ENCODE results near the gene CDK6.

The CDK6 gene

DNA sequence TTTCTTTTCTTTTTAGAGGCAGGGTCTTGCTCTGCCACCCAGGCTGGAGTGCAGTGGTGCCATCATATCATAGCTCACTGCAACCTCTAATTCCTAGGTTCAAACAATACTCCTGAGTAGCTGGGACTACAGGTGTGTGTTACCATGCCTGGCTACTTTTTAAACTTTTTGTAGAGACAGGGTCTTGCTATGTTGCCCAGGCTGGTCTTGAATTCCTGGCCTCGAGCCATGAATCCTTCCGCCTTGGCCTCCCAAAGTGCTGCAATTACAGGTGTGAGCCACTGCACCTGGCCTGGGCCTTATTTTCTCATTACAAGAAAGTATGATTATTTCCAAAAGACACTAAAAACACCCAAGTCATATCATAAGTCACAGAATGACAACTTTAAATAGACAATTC lies 106.6 kb downstream of the CDK6 start:
- FAIRE-seq (no peak), DNase-seq (ENCODE audit: insufficient read length, low spot score) (no peak)
- TF ChIP-seq CTCF (IDR thresholded peaks at IDR 0.05; ENCODE audit: insufficient read depth, missing control alignments) = no peak

- TF ChIP-seq CTCF (IDR thresholded peaks at IDR 0.05; ENCODE audit: insufficient read depth, missing control alignments) = no peak
- DNase-seq (ENCODE audit: insufficient read length, low spot score) (no peak), FAIRE-seq (no peak)
These were observed 107.2 kb downstream of the CDK6 start for GRCh38 chr7:92729172-92729571.

GRCh38 chr7:92727755-92728154 lies 108.6 kb downstream of the CDK6 start:
- TF ChIP-seq CTCF (IDR thresholded peaks at IDR 0.05; ENCODE audit: insufficient read depth, missing control alignments) = no peak
- DNase-seq (ENCODE audit: insufficient read length, low spot score) (no peak), FAIRE-seq (no peak)

GRCh38 chr7:92725161-92725925 lies 111.0 kb downstream of the CDK6 start:
- DNase-seq (ENCODE audit: insufficient read length, low spot score) (no peak), FAIRE-seq (no peak)
- TF ChIP-seq CTCF (IDR thresholded peaks at IDR 0.05; ENCODE audit: insufficient read depth, missing control alignments) = no peak

DNA sequence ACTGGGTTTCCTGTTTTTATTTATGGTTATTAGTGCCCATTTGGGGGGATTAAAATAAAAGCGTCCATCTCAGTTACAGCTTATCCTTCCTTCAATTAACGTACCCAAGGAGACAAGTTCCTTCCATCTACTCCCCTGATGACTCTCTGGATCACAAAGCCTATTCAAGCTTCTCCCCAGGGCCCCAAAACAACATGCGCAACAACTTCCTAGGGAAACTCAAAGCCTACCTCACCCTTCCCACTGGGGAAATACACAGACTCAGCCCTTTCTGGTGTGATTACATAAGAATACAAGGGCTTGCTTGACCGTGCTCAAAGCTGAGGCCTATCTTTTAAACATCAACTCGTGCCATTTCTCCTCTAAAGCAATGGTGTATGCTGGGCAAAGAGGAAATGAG lies 112.4 kb downstream of the CDK6 start:
- TF ChIP-seq CTCF (IDR thresholded peaks at IDR 0.05; ENCODE audit: insufficient read depth, missing control alignments) = no peak
- no peak for DNase-seq (ENCODE audit: insufficient read length, low spot score)
- FAIRE-seq = no peak

DNA sequence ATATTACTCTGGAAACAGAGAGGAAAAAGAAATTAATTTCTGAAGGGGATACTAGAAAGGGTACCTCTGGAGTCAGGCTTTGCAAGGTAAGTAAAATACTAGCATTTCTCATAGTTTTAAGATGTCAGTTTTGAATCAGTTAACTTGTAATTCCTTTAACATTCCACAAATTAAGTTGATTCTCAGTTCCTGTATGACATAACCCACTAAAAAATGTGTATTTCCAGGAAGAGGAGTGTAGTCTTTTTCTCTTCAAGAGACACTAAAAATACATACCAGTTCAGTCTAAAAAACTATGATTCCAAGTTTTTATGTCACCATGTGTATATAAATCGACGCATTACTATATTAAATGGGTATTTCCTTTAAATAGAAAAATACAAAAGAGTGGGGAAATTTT lies 113.2 kb downstream of the CDK6 start:
- no peak for TF ChIP-seq CTCF (IDR thresholded peaks at IDR 0.05; ENCODE audit: insufficient read depth, missing control alignments)
- DNase-seq (ENCODE audit: insufficient read length, low spot score) = no peak
- FAIRE-seq = no peak

DNA sequence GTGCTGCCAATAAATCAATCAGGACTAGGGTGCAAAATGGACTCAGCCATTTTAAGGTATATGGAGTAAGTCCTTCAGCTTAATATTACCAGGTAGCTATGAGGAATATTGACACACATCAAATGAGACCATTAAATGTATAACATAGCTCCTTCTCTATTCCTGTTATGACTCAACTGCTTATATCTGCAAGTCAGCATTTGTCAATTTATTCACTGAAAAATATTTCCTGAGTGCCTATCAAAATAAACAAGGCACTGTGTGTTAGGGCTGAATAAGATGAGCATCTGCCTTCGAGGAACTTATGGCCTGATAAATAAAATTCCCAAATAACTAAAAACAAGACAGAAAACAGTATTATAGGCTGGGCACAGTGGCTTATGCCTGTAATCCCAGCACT lies 113.8 kb downstream of the CDK6 start:
- no peak for DNase-seq (ENCODE audit: insufficient read length, low spot score)
- no peak for FAIRE-seq
- no peak for TF ChIP-seq CTCF (IDR thresholded peaks at IDR 0.05; ENCODE audit: insufficient read depth, missing control alignments)

Data from D721Med (cell line).